Activated T-cell treated with anti-CD3 and anti-CD28 coated beads, Interleukin-2, amount 50 U/mL, for 4 hours (primary cell): ENCODE measurements around the gene ZNRF3. TPM values are rescaled to one million over a fixed set of nuclear protein-coding genes. Genes with fewer than 3 reads are reported as not detected.
"Not testable (repeated sequence)": the region's sequence is repeated elsewhere in the genome, so short reads cannot be mapped to it uniquely, and the experiment has no call there.

Source experiments
- ATAC-seq, 2 donors: fragments of 200-7000 bp; cut with Tn5 transposase; one replicate each; pipeline ENCODE4 v1.10.0; 2021
- DNase-seq: peaks from one replicate; pipeline ENCODE4 v3.0.0-alpha.2; 2020
- H3K27me3 Mint-ChIP-seq: one replicate; pipeline ENCODE4 v1.8.0; 2021; ENCODE audit warnings: low read depth, mixed read lengths
- H3K36me3 Mint-ChIP-seq: one replicate; pipeline ENCODE4 v1.8.0; 2022; ENCODE audit warnings: mixed read lengths; ENCODE audit not compliant: insufficient read depth
- H3K4me1 Mint-ChIP-seq: one replicate; pipeline ENCODE4 v1.8.0; 2021; ENCODE audit warnings: low read depth, mixed read lengths
- H3K4me3 Mint-ChIP-seq: one replicate; pipeline ENCODE4 v1.8.0; 2021; ENCODE audit warnings: mild to moderate bottlenecking, moderate library complexity, mixed read lengths
- H3K9me3 Mint-ChIP-seq: one replicate; pipeline ENCODE4 v1.8.0; 2021; ENCODE audit warnings: mixed read lengths
- total RNA-seq, 3 donors: library from RNA; stranded (reverse); gene quantifications; one replicate each; pipeline ENCODE4 v1.2.1, GENCODE V29; 2021

Gene ZNRF3
- total RNA-seq, 3 donors from 2014 or later = 3.3 to 4.9 (median 3.8) TPM

GRCh38 chr22:28869736-28870135 is 13.6 kb upstream of the ZNRF3 start:
- H3K4me1 Mint-ChIP-seq = peaks cover 5% of the 10 kb centered on the region
- no peaks in the 10 kb centered on the region for H3K36me3 Mint-ChIP-seq
- DNase-seq (no peak), ATAC-seq (no peak)
- no peaks in the 10 kb centered on the region for H3K27me3 Mint-ChIP-seq
- no peaks in the 10 kb centered on the region for H3K9me3 Mint-ChIP-seq
- no peak overlapping the region for H3K4me3 Mint-ChIP-seq

DNA sequence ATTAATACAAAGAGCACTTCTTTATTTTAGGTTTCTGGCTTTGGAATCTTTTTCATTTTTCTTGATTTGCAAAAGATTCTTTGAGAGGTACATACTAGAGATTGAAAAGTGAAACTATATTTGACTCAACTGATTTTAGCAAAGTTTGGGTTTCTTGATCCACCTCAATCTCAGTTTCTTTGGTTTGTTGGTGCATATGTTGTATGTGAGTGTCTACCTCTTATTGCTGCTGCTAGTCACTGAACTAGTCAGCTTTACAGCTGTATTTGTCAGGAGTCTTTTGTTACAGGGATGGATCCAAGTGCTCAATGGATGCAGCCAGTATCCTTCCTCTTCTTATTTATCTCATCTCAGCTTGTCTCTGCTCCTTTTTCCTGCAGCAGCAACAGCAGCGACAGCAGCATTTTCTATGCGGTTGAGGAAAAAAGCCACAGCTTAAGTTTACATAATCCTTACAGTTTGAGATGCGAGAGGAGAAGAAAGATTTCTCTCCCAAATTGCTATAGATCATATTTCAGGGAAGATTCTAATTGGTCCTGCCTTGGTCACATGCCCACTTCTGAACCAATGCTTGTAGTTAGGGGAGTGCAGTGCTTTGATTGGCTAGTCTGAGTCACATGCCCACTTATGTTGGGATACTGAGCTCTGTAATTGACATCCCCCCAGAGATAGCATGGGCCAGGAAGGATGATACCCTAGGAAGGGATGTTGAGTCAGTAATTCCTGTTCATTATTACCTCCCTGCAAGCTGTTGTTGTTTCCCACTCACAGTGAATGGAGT is 10.0 kb upstream of the ZNRF3 start:
- Mint-ChIP-seq H3K4me1 (peaks cover 5% of the 10 kb centered on the region), H3K4me3 (no peak overlapping the region), H3K36me3 (no peaks in the 10 kb centered on the region), H3K9me3 (no peaks in the 10 kb centered on the region), H3K27me3 (no peaks in the 10 kb centered on the region)
- ATAC-seq (peak; percentile 43 to 48), DNase-seq (no peak)

DNA sequence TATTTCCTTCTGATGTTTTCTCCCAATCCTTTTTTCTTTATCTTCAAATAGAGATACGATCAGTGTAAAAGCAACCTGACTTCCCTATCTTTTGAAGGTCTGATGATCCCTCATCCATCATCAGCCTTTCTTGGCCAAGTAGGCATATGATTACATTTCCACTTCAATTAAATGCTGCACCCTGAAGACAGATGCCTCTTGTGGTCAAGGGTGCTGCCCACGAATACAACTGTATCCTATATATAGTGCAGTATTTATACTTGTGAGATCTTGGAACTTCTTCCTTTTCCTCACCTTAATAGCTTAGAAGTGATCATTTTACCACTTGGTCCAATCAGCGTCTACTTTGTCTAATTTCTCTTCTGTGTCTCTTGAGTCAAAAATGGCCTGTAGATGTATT is 9.3 kb upstream of the ZNRF3 start:
- ATAC-seq (no peak), DNase-seq (no peak)
- no peaks in the 10 kb centered on the region for H3K9me3 Mint-ChIP-seq
- no peaks in the 10 kb centered on the region for H3K36me3 Mint-ChIP-seq
- no peaks in the 10 kb centered on the region for H3K27me3 Mint-ChIP-seq
- H3K4me3 Mint-ChIP-seq = no peak overlapping the region
- peaks cover 5% of the 10 kb centered on the region for H3K4me1 Mint-ChIP-seq

- H3K4me1 Mint-ChIP-seq = peaks cover 5% of the 10 kb centered on the region
- no peaks in the 10 kb centered on the region for H3K36me3 Mint-ChIP-seq
- DNase-seq (no peak), ATAC-seq (no peak)
- no peaks in the 10 kb centered on the region for H3K27me3 Mint-ChIP-seq
- H3K9me3 Mint-ChIP-seq = no peaks in the 10 kb centered on the region
- no peak overlapping the region for H3K4me3 Mint-ChIP-seq
These were observed 8.5 kb upstream of the ZNRF3 start for GRCh38 chr22:28874811-28875320.

- Mint-ChIP-seq H3K9me3 (no peaks in the 10 kb centered on the region), H3K36me3 (no peaks in the 10 kb centered on the region), H3K4me3 (peak overlapping the region; percentile 82), H3K4me1 (peaks cover 20% of the 10 kb centered on the region), H3K27me3 (peaks cover 10% of the 10 kb centered on the region)
- DNase-seq (peak; percentile 23), ATAC-seq (no peak)
These were observed 861 bp upstream of the ZNRF3 start for GRCh38 chr22:28882545-28882877.

DNA sequence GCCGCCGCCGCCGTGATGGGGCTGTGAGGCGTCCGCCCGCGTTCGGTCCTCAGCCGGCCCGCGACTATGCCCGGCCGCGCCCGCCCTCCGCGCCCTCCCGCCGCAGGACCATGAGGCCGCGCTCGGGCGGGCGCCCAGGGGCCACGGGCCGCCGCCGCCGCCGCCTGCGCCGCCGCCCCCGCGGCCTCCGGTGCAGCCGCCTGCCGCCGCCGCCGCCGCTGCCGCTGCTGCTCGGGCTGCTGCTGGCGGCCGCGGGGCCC is 215 bp downstream of the ZNRF3 start:
- Mint-ChIP-seq H3K27me3 (peaks cover 10% of the 10 kb centered on the region), H3K36me3 (no peaks in the 10 kb centered on the region)
- ATAC-seq = peak in 1 of 2 donors; percentile 45

DNA sequence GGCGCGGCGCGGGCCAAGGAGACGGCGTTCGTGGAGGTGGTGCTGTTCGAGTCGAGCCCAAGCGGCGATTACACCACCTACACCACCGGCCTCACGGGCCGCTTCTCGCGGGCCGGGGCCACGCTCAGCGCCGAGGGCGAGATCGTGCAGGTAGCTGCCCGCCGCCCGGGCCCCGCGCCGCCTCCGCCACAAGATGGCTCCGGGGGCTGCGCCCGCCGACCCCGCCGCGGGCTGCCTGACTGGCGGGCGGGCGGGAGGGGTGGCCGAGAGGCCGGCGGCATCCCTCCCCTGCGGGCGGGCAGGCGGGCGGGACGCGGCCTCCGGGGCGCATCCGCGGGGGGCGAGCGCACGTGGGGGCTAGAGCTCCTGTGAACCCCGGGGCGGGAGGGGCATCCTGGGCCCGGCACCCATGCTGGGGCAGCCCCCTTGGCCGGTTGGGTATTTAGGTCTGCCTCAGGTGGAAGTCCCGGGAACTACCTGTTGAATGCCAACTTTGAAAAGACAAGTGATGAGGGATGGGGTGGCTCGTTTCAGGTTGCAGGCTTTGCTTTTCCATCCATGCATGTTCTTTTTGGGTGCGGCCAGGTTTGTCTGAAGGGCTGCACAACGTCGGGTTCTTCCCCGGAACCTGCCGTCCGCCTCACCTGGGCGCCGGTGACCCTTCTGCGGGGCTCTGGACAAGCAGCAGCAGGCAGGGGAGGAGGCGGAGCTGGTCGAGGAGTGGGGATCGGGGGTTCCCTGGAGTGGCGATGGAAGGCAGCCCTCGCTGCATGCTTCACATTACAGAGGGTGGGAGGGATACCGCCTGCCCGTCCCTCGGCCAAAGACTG is 760 bp downstream of the ZNRF3 start:
- H3K4me1 Mint-ChIP-seq = peaks cover 20% of the 10 kb centered on the region
- no peaks in the 10 kb centered on the region for H3K9me3 Mint-ChIP-seq
- no peaks in the 10 kb centered on the region for H3K36me3 Mint-ChIP-seq
- ATAC-seq = peak; percentile 2 to 42
- DNase-seq = peak; percentile 32
- peaks cover 10% of the 10 kb centered on the region for H3K27me3 Mint-ChIP-seq
- H3K4me3 Mint-ChIP-seq = peak overlapping the region; percentile 70

More for the DNA sequence above, 215 bp downstream of the ZNRF3 start:
- Mint-ChIP-seq H3K4me3 (no peak overlapping the region), H3K4me1 (peaks cover 20% of the 10 kb centered on the region), H3K9me3 (no peaks in the 10 kb centered on the region)
- no peak for DNase-seq

- H3K4me3 Mint-ChIP-seq = peak overlapping the region; percentile 70
- H3K4me1 Mint-ChIP-seq = peaks cover 20% of the 10 kb centered on the region
- peaks cover 10% of the 10 kb centered on the region for H3K27me3 Mint-ChIP-seq
- H3K9me3 Mint-ChIP-seq = no peaks in the 10 kb centered on the region
- H3K36me3 Mint-ChIP-seq = no peaks in the 10 kb centered on the region
- ATAC-seq (no peak), DNase-seq (no peak)
These were observed 1.5 kb downstream of the ZNRF3 start for GRCh38 chr22:28884747-28885350.

GRCh38 chr22:28885939-28886338 is 2.6 kb downstream of the ZNRF3 start:
- peaks cover 10% of the 10 kb centered on the region for H3K27me3 Mint-ChIP-seq
- peak overlapping the region; percentile 45 for H3K4me3 Mint-ChIP-seq
- no peaks in the 10 kb centered on the region for H3K36me3 Mint-ChIP-seq
- ATAC-seq (no peak), DNase-seq (no peak)
- H3K9me3 Mint-ChIP-seq = no peaks in the 10 kb centered on the region
- peaks cover 20% of the 10 kb centered on the region for H3K4me1 Mint-ChIP-seq

DNA sequence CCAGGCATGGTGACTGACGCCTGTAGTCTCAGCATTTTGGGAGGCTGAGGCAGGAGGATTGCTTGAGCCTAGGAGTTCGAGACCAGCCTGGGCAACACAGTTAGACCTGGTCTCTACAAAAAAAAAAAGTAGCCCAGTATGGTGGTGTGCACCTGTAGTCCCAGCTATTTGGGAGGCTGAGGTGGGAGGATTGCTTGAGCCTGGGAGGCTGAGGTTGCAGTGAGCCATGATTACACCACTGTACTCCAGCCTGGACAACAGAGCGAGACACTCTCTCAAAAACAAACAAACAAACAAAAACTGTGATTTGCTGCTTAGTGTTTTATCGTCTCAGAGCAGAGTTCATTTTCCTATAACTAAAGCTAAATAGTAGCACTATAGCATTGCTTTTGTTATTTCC is 3.3 kb downstream of the ZNRF3 start:
- not testable (repeated sequence) for DNase-seq, H3K4me3 Mint-ChIP-seq
- peaks cover 10% of the 10 kb centered on the region for H3K27me3 Mint-ChIP-seq

GRCh38 chr22:28887725-28888459 is 4.5 kb downstream of the ZNRF3 start:
- Mint-ChIP-seq H3K36me3 (no peaks in the 10 kb centered on the region), H3K9me3 (no peaks in the 10 kb centered on the region), H3K4me3 (no peak overlapping the region), H3K4me1 (peaks cover 13% of the 10 kb centered on the region), H3K27me3 (peaks cover 10% of the 10 kb centered on the region)
- no peak for DNase-seq
- no peak for ATAC-seq

More for the DNA sequence above, 3.3 kb downstream of the ZNRF3 start:
- not testable (repeated sequence) for ATAC-seq, H3K36me3 Mint-ChIP-seq, H3K9me3 Mint-ChIP-seq
- peaks cover 20% of the 10 kb centered on the region for H3K4me1 Mint-ChIP-seq

DNA sequence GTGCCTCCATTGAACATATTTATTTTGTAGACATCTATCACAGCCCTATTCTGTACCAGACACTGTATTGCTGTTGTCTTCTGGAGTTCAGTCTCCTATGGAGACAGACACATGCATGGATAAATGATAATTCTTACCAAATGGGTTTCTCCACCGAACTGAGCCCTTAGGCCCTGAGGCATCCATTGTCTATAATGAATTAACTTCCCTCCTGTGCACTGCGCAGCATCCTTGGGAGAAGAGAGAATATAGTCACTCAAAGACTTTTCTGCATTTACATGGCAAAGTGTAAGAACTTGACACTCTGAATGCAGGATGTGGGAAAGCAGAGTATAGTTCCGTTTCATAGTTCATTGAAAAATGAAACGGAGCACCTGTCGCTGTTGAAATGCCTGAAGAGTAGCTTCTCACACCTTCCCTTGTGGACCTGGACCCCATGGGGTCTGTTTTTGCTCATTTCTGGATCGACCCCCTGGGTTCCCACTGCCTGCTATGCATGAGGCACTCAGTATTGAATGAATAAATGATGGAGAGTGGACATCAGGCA is 6.2 kb downstream of the ZNRF3 start:
- Mint-ChIP-seq H3K4me3 (no peak overlapping the region), H3K9me3 (no peaks in the 10 kb centered on the region), H3K27me3 (peaks cover 7% of the 10 kb centered on the region), H3K36me3 (no peaks in the 10 kb centered on the region), H3K4me1 (peaks cover 8% of the 10 kb centered on the region)
- no peak for DNase-seq
- ATAC-seq = no peak

DNA sequence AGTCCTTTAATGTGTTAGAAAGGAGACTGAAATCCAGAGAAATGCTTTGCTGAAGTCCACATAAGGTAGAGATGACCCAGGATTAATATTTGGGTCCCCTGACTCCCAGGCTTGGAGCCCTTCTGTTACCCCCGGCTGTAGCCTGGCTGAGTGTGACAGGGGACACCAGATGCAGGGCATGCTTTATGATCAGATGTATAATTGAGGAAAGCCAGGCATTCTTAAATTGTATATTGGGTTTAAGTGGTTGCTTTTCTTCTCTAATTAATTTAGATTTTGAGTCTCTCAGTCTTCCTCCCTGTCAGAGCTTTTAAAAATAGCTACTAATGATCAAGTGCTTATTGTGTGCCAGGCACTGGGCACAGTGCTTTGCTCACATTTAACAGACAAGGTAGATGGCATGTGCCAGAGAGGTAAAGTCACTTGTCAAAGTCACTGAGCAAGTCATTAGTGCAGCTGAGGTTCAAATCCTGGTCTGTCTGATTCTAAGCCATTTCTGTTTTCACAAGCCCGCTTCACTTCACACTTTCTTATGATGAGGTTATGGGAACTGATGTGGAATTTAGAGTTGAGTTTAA is 7.9 kb downstream of the ZNRF3 start:
- no peak overlapping the region for H3K4me3 Mint-ChIP-seq
- no peaks in the 10 kb centered on the region for H3K36me3 Mint-ChIP-seq
- H3K27me3 Mint-ChIP-seq = no peaks in the 10 kb centered on the region
- no peak for DNase-seq
- no peaks in the 10 kb centered on the region for H3K9me3 Mint-ChIP-seq
- ATAC-seq = no peak
- peaks cover 1% of the 10 kb centered on the region for H3K4me1 Mint-ChIP-seq
